Measurements from ENCODE around the gene EPHB2.
A peak's percentile ranks its signal among the peaks of the same experiment; 100 is the strongest.

The EPHB2 gene

DNA sequence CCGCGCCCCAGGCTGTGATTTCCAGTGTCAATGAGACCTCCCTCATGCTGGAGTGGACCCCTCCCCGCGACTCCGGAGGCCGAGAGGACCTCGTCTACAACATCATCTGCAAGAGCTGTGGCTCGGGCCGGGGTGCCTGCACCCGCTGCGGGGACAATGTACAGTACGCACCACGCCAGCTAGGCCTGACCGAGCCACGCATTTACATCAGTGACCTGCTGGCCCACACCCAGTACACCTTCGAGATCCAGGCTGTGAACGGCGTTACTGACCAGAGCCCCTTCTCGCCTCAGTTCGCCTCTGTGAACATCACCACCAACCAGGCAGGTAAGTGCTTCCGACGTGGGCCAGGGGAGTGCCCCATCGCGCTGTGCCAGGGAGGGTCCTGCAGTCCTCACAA, 154.2 kb downstream of the EPHB2 start:
- DNase-seq, result no peak

DNA sequence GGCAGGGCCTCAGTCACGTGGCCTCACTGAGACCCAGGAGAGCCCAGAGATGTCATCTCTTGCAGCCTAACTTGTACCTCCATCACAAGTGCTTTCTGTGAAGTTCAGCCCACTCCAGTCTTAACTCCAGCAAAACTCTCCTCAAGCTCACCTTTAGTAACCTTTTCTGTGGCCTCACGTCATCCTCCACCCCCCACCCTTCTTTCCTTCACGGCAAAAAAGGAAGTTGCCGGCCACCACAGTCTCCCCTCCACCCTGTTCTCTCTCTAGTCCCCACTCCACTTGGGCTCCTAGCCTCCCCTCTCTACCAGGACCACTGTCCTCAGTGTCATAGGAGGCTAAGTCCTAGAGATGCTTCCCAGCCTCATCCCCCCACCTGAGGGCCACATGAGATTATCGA, 155.1 kb downstream of the EPHB2 start:
- DNase-seq, result no peak

DNA sequence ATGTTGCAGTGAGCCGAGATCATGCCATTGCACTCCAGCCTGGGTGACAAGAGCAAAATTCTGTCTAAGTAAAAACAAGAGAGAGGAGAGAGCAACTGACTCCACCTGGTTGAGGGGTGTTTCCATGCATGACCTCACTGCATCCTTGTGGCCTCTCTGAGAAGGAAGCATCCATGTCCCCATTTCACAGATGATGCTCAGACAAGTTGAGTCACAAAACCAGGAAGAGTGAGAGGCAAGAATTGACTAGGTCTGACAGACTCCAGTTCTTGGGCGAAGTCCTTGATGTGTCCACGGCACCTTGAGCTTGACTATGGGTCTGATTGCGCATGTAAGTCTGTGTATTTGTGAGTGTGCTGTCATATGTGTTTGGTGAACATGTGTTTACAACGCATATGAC, 156.2 kb downstream of the EPHB2 start:
- DNase-seq, result no peak

DNA sequence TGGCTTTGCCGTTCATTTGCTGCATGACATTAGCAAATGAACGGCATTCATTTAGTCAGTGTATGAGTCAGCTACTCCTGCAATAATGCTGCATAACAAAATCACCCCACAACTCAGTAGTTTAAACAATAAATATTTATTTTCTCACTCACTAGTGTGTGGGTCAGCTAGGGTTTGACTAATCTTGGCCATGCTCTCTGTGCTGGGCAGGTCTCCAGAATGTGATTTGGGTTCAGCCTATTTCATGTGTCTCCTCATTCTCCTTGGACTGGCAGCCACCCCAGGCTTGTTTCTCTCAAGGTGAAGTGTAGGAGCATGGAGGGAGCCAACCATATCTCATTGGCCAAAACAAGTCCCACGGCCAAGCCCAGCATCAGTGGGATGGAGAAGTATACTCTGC, 157.7 kb downstream of the EPHB2 start:
- no peak for DNase-seq

DNA sequence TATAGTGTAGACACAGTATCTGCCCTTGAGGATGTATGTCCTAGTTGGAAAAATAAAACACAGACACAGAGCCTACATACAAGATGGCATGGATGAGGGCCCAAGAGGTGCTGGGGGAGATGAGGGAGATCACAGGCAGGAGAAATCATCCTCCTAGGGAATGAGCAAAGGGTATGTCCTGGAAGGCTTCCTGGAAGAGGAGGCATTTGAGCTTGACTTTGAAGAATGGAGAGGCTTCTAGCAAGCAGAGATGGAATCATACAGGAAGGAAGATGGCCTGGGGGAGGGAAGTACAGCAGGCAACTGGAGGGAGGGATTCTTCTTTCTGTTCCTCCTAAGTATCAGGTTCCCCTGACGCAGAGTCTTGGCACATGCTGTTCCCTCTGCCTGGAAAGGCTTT, 158.7 kb downstream of the EPHB2 start:
- no peak for DNase-seq

DNA sequence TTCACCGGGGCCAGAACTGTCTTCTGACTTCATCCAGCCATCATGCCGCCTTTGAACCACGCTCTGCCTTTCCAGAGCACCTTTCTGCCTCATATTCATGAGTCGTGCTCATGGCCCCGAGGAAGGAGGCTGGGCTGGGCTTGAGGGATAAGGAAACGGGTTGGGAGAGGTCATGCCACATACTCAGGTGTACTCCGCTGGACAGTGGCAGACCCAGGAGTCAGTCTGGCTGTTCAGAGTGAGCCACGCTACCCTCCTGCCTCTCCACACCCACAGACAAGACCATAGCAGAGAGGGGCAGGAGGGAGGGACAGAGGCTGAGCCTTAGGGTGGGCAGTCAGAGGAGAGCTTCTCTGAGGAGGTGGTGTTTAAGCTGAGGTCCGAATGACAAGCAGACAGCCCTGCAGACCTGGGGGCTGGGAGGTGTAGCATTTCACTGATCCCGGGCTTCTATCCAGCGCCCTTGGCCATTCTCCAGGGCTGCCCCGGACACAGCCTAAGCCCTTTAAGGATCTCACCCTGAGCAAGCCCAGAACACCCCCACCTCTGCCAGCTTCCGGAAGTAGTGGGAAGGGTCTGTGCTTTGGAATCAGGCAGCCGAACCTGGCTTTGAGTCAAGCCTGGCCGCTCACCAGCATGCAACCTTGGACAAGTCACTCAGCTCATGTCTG, 159.7 kb downstream of the EPHB2 start:
- DNase-seq, result no peak

DNA sequence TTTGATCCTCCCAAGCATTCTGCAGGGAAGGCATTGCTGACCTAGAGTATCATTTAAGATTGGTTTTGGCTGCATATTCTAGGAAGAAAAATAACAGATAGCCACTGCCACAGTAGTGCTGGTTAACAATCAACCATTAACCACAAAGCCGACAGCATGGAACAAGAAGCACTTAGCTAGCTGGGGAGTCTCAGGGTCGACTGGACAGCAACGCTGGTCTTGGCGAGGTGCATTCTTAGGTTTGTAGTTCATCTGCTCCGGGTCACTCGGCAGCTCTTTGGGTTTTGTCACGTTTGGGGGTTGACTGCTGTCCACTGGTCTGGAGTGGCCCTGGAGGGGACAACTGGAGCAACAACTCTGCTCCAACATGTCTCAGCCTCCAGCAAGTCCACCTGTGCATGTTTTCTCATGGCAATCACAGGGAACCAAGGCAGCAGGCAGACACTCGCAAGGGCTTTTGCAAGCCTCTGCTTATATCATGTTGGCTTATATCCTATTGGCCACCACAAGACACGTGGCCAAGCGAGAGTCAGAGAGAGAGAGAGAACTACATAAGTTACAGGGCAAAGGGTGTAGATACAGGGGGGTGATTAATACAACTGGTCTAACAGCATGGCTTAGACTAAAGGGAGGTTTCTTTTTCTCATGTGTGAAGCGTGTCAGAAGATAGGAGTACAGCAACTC, 162.5 kb downstream of the EPHB2 start:
- DNase-seq, result no peak

DNA sequence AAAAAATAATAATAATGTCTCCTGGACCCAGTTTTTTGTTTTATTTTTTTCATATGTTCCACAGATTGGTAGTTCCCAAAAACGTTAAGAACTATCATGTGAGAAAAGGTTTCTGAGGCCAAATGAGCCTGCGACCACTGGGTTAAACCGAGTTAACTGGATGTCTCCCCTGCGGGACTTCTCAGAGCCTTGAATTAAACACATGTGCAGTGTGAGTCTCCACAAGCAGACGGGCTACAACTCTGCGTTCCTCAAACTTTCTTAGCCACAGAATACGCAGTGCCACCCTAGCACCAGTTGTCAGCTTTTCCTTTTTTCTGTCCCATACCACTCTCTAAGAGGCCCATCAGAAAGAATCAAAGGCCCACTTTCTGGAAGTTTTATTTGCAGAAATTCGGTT, 164.1 kb downstream of the EPHB2 start:
- DNase-seq, result no peak

DNA sequence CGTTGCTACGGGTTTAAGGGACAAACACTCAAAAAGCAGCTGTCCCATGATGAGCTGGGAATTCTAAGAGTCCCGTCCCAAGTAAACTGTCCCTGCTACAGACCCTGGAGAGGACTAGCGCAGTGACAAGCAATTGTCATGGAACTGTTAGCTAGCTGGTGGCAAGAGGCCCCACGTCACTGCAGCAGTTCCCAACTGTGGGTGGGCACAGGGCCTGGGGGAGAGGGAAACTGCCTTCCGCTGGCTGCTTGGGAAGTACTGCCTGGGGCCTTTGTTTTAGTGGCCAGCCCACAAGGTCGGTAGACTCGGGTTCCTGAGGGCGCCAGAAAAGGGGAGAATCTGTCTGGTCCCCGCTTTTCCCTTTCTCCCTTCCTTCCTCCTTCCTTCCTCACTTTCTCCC, 164.6 kb downstream of the EPHB2 start:
- DNase-seq, result peak; percentile 42

DNA sequence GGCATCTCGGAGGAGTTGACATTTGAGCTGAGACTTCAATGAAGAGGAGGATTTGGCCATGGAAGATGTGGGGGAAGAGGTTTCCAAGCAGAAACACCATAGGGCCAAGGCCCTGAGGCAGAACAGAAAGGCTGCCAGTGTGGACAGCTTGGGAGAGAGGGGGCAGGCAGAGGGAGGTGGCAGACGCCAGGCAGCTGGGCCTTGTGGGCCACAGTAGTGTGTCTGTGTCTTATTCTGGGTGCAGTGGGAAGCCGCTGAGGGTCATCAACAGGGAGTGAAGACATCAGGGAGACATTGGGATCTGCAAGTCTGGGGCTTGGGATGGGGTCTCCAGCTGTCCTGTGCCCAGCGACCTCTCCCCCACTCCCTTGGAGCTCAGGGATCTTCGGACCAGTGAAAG, 165.2 kb downstream of the EPHB2 start:
- DNase-seq, result peak; percentile 41

DNA sequence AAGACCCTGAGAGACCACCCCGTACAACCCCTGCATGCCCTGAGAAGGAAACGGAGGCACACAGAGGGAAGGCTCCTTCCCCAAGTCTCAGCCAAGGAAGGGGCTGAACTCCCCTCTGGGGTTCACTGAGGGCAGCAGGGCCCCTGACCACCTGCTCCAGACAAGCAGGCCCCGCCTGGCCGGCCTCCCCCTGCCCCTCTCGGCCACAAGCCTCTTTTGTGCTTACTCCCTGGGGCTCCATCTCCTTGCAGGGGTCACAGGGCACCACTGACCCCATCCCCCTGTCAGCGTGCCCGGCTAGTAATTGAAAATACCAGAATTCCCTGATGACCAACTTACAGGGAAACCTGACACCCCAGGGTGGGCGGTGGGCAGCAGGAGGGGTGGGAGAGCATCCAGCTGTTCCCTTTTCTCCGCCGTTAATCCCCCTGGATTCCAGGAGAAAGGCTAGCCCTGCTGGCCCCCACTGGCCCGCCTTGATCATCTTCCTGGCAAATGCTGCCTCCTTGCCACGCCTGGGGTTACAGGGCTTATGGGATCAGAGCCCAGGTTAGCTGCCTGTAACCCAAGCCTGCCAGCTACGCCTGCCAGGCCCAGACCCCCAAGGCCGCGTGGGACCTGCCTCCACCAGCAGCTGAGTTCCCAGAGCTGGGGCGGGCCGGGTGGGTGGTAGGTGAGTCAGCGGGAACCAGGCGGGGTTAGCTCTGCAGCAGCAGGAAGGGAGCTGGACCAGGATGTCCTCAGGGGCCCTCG, 165.9 kb downstream of the EPHB2 start:
- DNase-seq, result peak; percentile 38

DNA sequence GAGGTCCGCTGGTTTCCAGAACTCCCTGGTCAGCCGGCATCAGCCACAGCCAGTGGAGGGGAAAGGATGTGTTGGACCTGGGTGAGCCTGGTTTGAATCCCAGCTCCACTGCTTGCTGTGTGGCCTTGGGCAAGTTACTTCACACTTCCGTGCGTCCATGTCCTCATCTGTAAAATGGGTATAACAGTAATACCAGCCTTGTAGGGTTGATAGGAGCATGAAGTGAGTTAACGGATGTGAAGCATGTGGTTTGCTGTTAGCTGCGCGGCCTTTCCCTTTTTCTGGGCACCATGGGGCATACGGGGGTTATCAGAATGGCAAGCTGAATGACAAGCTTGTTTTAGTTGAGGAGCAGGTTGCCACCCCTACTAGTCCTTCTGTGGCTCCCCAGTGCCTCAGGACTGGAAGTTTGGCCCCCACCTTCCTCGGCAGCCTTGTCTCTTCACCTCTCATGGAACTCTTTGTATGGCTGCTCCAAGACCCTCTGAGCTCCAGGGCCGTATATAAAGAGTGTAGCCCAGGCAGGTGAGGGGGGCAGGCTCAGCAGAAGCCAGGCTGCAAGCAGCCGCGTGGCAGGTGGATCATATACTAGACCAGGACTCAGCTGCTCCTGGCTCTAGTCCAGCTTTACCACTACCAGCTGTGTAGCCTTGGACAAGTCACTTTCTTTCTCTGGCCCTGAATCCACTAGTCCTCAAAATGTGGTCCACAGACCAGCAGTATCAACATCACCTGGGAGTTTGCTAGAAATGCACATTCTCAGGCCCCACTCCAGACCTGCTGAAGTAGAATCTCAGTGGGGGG, 166.7 kb downstream of the EPHB2 start:
- no peak for DNase-seq

DNA sequence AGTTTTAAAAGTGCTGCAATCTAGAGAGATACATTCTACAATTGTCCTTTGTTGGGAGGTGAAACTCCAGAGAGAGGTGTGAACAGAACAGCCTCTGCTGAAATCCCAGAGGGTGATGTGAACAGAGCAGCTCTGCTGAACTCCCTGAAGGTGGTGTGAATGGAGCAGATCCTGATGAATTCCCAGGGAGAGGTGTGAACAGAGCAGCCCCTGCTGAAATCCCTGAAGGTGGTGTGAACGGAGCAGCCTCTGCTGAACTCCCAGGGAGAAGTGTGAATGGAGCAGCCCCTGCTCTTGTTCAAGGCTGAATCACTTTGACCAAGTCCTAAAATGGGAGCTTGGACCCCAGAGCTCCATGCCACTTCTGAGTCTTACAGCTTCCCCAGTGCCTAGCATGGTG, 167.3 kb downstream of the EPHB2 start:
- no peak for DNase-seq

DNA sequence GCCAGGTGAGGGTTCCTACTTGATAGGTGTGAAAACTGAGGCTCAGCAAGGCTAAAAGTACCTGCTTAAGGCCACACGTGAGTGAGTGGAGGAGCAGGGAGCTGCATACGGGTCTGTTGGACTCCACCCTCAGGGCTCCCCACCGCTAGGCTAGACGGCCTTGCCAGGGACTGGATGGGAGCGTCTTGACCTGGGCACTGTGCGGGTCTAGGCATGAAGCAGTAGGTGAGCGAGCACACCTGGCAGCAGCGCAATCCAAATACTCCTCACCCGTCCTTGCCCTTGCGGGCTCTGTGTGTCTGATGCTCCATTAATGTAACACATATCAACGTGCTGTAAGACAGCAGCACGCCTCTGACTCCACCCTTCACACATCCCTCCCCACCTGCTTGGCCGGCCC, 168.0 kb downstream of the EPHB2 start:
- DNase-seq, result no peak

DNA sequence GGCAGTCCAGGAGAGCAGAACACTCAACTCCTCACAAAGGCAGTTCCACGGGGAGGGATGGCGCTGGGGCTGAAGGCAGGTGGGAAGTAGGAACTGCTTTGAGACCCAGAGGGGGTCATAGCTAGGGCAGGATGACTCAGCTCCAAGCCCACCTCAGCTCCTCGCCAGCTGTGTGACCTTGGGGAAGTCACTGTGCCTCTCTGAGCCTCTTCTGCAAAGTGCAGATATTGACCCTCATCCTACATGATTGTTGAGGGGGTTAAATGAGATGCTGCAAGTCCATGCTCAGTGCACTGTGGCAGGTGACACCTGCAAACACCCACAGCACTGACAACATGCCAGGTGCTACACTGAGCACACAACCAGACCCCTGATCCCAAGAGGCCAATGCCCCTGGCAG, 168.8 kb downstream of the EPHB2 start:
- DNase-seq, result no peak

DNA sequence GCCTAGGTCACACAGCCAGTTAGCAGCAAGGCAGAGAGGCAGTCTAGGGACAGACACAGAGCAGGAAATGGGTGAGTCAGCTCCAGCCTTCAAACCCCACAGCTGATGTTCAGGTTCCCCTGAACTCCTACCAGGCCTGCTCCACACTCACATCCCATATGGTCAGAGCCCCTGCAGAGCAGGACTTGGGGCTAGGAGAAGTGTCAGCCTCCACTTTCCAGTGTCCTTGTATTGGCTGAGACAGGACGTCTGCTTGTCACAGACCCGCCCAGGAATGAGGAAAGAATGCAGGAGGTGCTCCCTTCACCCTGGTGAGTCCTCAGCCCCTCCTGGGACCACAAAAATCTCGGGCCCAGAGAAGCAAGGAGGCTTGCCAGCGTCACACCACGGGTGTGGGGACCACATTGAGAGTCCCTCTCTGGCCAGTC, 169.5 kb downstream of the EPHB2 start:
- DNase-seq, result no peak

DNA sequence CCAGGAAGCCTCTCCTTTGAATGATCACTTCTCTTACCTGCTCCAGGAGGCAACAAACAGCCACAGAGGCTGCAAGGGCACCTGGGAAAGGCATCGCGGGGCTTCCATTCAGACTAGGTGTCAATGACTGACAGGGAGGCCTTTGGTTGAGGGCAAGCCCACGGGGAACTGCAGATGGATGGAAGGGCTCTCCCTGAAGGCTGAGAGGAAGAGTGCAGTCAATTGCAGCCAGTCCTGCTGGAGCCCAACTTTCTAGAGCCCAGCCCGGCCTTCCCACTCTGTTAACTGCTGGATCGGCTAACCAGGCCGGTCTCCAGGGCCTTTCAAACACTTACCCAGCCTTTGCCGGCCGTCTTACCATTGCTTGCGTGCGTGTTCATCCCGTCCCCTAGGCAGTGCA, 172.8 kb downstream of the EPHB2 start:
- no peak for DNase-seq

DNA sequence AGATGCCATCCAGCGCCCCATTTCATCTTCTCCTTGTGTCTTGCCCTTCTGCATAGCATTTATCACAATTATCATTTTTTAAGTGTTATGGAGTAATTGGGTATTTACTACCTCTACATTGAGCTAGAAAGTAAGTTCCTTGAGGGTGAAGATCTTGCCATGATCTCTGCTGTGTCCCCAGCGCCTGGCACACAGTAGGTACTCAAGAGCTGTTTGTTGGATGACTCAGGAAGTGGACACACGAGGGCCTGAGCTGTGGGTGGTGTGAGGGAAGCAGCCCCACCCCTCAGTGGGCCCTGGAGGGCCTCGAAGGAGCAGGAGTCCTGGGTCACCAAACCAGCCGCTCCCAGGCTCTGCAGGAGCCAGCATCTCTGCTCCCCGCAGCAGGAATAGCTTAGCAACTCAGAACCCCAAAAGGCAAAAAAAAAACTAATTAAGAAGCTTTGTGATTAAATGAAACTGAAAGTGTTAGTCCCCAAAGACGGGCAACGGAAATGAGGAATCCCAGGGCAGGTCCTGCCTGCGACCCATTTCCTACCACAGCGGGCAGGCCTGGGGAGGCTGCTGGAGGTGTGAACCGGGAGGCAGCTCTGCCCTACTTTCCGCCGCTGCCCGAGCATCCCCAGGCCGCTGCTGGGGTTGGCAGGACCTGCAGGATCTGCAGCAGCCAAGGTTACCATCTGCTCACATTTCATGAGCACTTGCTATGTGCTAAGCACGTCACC, 174.3 kb downstream of the EPHB2 start:
- DNase-seq, result no peak

DNA sequence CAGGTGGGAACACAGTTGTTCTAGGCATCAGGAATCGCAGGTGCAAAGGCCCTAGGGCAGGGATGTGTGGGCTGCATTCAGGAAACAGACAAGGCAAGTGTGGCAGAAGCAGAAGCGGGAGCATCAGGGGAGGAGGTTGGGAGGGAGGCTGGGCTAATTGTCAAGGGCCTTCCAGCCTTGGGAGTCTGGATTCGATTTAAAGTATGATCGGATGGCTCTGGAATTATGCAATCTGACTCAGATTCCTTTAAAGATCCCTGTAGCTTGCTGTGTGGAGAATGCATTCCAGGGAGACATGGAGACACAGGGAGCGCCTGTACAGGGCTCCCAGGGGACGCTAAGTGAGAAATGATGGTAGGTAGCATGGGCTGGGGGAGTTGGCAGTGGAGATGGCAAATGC, 175.6 kb downstream of the EPHB2 start:
- no peak for DNase-seq

DNA sequence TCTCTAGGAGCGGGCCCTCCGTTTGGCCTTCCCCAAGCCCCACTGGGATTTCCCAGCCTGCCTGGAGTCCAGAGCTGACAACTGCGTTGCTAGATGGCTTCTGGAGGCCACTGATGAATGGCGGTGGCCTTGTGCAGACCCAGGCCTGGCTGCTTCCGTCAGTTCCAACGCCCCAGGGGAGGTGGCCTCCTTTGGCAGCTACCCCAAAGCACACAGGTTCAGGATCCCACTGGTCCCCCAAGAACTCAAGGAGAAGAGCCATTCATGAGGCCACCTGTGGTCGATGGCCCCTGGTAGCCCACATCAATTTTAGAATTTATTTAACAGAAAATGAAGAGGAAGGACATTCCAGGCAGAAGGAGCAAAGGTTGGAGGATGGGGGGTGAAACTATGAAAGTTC, 176.9 kb downstream of the EPHB2 start:
- DNase-seq, result no peak

DNA sequence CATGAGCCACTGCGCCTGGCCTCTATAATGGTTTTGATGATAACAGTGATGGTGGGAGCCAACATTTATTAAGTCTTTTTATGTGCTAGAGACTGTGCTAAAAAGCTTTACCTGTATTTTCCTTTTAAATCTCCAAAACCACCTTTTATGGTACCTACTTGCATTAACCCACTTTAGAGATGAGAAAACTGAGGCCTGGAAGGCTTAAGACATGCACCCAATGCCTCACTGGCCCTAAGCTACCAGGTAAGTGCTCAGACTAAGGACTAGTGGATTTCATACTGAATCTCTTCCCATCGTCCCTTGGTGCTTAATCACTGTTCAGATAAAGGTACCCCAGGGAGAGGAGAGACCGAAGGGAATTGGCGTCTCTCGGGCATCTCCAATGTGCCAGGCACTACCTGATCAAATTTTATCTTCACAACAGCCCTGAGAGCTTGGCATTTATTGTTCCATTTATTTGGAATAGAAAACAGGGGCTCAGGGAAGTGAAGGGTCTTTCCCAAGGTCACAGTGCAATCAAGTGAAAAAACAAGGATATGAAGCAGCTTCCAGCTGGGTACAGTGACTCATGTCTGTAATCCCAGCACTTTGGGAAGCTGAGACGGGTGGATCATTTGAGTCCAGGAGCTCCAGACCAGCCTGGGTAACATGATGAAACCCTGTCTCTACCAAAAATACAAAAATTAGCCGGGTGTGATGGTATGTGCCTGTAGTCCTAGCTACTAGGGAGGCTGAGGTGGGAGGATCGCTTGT, 177.9 kb downstream of the EPHB2 start:
- no peak for DNase-seq
